ENCODE measurements around the gene FHOD3.
"Not testable (repeated sequence)": the region's sequence is repeated elsewhere in the genome, so short reads cannot be mapped to it uniquely, and the experiment has no call there.

Gene FHOD3

DNA sequence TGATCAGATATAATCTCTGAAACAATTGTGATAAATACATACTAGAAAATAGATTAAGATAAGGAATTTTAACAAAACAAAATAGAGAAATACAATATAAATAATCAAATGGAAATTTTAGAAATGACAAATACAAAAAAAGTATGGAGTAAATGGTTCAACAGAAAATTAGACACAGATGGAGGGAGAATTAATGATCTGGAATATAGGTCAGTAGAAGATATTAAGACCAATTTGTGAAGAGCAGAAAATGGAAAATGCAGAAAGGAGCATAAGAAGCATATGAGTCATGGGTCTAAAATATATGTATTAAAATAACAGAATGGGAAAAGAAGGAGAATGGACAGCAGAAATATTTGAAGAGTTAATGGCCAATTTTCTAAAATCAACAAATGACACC is 44.4 kb downstream of the FHOD3 start:
- no peaks in the 10 kb centered on the region for H3K9me3 ChIP-seq (ENCODE audit: control insufficient read depth, low read length)
- DNase-seq, result no peak
- H3K27ac ChIP-seq (ENCODE audit: insufficient read depth, low read length, poor library complexity, severe bottlenecking), result no peak overlapping the region
- no peaks in the 10 kb centered on the region for H3K27me3 ChIP-seq (replicated peaks; ENCODE audit: control insufficient read depth, insufficient read depth, low read length, poor library complexity, severe bottlenecking)
- H3K4me3 ChIP-seq (ENCODE audit: insufficient read depth, low read depth, low read length, poor library complexity, severe bottlenecking), result no peak overlapping the region
- no peaks in the 10 kb centered on the region for H3K36me3 ChIP-seq (ENCODE audit: control insufficient read depth, insufficient read depth, low read length)
- no peaks in the 10 kb centered on the region for H3K4me1 ChIP-seq (ENCODE audit: control insufficient read depth, insufficient read depth, low read length, poor library complexity, severe bottlenecking)

GRCh38 chr18:36348331-36348730 is 50.8 kb downstream of the FHOD3 start:
- DNase-seq, result no peak
- H3K9me3 ChIP-seq (ENCODE audit: control insufficient read depth, low read length), result no peaks in the 10 kb centered on the region
- H3K36me3 ChIP-seq (ENCODE audit: control insufficient read depth, insufficient read depth, low read length), result no peaks in the 10 kb centered on the region
- no peaks in the 10 kb centered on the region for H3K27me3 ChIP-seq (replicated peaks; ENCODE audit: control insufficient read depth, insufficient read depth, low read length, poor library complexity, severe bottlenecking)
- H3K27ac ChIP-seq (ENCODE audit: insufficient read depth, low read length, poor library complexity, severe bottlenecking), result no peak overlapping the region
- no peaks in the 10 kb centered on the region for H3K4me1 ChIP-seq (ENCODE audit: control insufficient read depth, insufficient read depth, low read length, poor library complexity, severe bottlenecking)
- no peak overlapping the region for H3K4me3 ChIP-seq (ENCODE audit: insufficient read depth, low read depth, low read length, poor library complexity, severe bottlenecking)

DNA sequence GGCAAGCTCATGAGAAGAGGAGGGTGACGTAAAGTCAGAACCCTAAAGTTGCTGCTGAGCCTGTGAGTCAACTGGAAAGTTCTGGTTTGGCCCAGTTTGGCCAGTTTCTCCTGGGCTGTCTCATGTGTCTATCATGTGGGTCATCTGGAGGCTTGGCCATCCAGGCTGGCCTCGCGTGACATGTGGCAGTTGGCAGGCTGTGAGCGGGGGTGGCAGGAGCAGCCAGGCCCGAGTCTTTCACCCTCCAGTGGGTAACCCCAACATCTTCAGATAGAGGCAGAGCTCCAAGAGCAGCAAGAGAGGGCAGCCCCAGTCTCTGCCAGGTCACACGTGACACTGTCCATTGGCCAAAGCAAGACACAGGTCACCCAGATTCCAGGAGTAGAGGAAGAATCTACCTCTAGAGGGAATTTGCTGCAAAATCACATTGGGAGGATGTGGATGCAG is 51.5 kb downstream of the FHOD3 start:
- DNase-seq, result no peak
- Histone ChIP-seq H3K36me3 (ENCODE audit: control insufficient read depth, insufficient read depth, low read length) (no peaks in the 10 kb centered on the region), H3K4me3 (ENCODE audit: insufficient read depth, low read depth, low read length, poor library complexity, severe bottlenecking) (no peak overlapping the region), H3K27ac (ENCODE audit: insufficient read depth, low read length, poor library complexity, severe bottlenecking) (no peak overlapping the region), H3K4me1 (ENCODE audit: control insufficient read depth, insufficient read depth, low read length, poor library complexity, severe bottlenecking) (no peaks in the 10 kb centered on the region), H3K27me3 (replicated peaks; ENCODE audit: control insufficient read depth, insufficient read depth, low read length, poor library complexity, severe bottlenecking) (no peaks in the 10 kb centered on the region), H3K9me3 (ENCODE audit: control insufficient read depth, low read length) (no peaks in the 10 kb centered on the region)

- DNase-seq, result no peak
- Histone ChIP-seq H3K9me3 (ENCODE audit: control insufficient read depth, low read length) (no peaks in the 10 kb centered on the region), H3K27ac (ENCODE audit: insufficient read depth, low read length, poor library complexity, severe bottlenecking) (no peak overlapping the region), H3K4me3 (ENCODE audit: insufficient read depth, low read depth, low read length, poor library complexity, severe bottlenecking) (no peak overlapping the region), H3K4me1 (ENCODE audit: control insufficient read depth, insufficient read depth, low read length, poor library complexity, severe bottlenecking) (no peaks in the 10 kb centered on the region), H3K36me3 (ENCODE audit: control insufficient read depth, insufficient read depth, low read length) (no peaks in the 10 kb centered on the region), H3K27me3 (replicated peaks; ENCODE audit: control insufficient read depth, insufficient read depth, low read length, poor library complexity, severe bottlenecking) (no peaks in the 10 kb centered on the region)
These were observed 52.0 kb downstream of the FHOD3 start for GRCh38 chr18:36349552-36349951.

GRCh38 chr18:36350251-36350651 is 52.7 kb downstream of the FHOD3 start:
- H3K9me3 ChIP-seq (ENCODE audit: control insufficient read depth, low read length), result no peaks in the 10 kb centered on the region
- no peaks in the 10 kb centered on the region for H3K4me1 ChIP-seq (ENCODE audit: control insufficient read depth, insufficient read depth, low read length, poor library complexity, severe bottlenecking)
- no peaks in the 10 kb centered on the region for H3K27me3 ChIP-seq (replicated peaks; ENCODE audit: control insufficient read depth, insufficient read depth, low read length, poor library complexity, severe bottlenecking)
- no peak for DNase-seq
- H3K36me3 ChIP-seq (ENCODE audit: control insufficient read depth, insufficient read depth, low read length), result no peaks in the 10 kb centered on the region
- H3K27ac ChIP-seq (ENCODE audit: insufficient read depth, low read length, poor library complexity, severe bottlenecking), result no peak overlapping the region
- H3K4me3 ChIP-seq (ENCODE audit: insufficient read depth, low read depth, low read length, poor library complexity, severe bottlenecking), result no peak overlapping the region

DNA sequence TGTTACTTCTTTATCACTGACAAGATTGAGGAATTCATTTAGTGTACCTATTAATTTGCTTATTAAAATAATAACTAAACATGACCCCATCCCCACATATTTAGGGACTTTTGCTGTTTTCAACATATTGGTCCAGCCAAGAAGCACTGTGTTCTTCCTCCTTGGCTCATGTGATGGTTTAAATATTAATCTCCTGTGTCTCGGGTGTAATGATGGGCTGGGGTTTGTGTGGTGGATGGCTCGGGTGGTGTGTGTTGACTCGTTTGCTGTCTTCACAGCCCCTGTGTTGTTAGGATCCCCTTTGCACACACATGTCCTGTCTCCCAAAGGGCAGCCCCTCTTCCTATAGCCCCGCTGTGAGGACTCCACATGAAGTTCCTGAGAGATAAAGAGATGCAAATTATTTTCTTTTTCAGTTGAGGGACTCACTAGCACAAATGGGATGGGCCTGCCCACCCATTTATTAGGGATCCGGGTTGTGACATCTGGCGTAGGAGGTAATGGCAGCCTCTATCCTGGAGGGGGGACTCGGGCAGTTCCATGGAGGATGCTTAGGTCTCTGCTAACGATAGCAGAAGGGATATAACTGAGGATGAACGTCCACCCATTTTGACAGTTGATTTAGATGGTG is 53.4 kb downstream of the FHOD3 start:
- Histone ChIP-seq H3K36me3 (ENCODE audit: control insufficient read depth, insufficient read depth, low read length) (no peaks in the 10 kb centered on the region), H3K27me3 (replicated peaks; ENCODE audit: control insufficient read depth, insufficient read depth, low read length, poor library complexity, severe bottlenecking) (no peaks in the 10 kb centered on the region), H3K4me3 (ENCODE audit: insufficient read depth, low read depth, low read length, poor library complexity, severe bottlenecking) (no peak overlapping the region), H3K4me1 (ENCODE audit: control insufficient read depth, insufficient read depth, low read length, poor library complexity, severe bottlenecking) (no peaks in the 10 kb centered on the region), H3K9me3 (ENCODE audit: control insufficient read depth, low read length) (no peaks in the 10 kb centered on the region), H3K27ac (ENCODE audit: insufficient read depth, low read length, poor library complexity, severe bottlenecking) (no peak overlapping the region)
- no peak for DNase-seq

- H3K4me3 ChIP-seq (ENCODE audit: insufficient read depth, low read depth, low read length, poor library complexity, severe bottlenecking), result no peak overlapping the region
- H3K36me3 ChIP-seq (ENCODE audit: control insufficient read depth, insufficient read depth, low read length), result no peaks in the 10 kb centered on the region
- H3K27ac ChIP-seq (ENCODE audit: insufficient read depth, low read length, poor library complexity, severe bottlenecking), result no peak overlapping the region
- no peaks in the 10 kb centered on the region for H3K9me3 ChIP-seq (ENCODE audit: control insufficient read depth, low read length)
- H3K27me3 ChIP-seq (replicated peaks; ENCODE audit: control insufficient read depth, insufficient read depth, low read length, poor library complexity, severe bottlenecking), result no peaks in the 10 kb centered on the region
- DNase-seq, result no peak
- H3K4me1 ChIP-seq (ENCODE audit: control insufficient read depth, insufficient read depth, low read length, poor library complexity, severe bottlenecking), result no peaks in the 10 kb centered on the region
These were observed 54.9 kb downstream of the FHOD3 start for GRCh38 chr18:36352384-36352783.

DNA sequence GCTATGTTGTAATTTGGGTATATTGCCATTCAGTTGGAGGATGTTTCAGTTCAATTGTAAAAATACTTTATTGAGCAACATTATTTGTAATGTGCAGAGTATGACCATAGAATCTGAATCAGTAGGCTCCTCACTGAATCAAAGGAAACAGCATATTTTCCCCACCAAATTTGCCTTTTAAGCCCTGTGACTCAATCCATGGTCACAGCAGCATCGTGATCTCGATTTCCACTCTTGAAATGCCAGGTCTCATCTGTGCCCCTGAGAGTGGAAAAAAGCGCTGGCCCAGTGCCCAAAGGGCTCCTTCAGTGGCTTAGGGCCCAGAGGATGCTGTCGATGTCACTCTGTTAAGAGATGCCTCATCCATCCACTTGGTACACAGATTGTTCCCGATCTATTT is 57.5 kb downstream of the FHOD3 start:
- no peak for DNase-seq
- H3K4me3 ChIP-seq (ENCODE audit: insufficient read depth, low read depth, low read length, poor library complexity, severe bottlenecking), result no peak overlapping the region
- H3K27ac ChIP-seq (ENCODE audit: insufficient read depth, low read length, poor library complexity, severe bottlenecking), result no peak overlapping the region
- no peaks in the 10 kb centered on the region for H3K9me3 ChIP-seq (ENCODE audit: control insufficient read depth, low read length)
- no peaks in the 10 kb centered on the region for H3K36me3 ChIP-seq (ENCODE audit: control insufficient read depth, insufficient read depth, low read length)
- H3K4me1 ChIP-seq (ENCODE audit: control insufficient read depth, insufficient read depth, low read length, poor library complexity, severe bottlenecking), result no peaks in the 10 kb centered on the region
- no peaks in the 10 kb centered on the region for H3K27me3 ChIP-seq (replicated peaks; ENCODE audit: control insufficient read depth, insufficient read depth, low read length, poor library complexity, severe bottlenecking)

- no peaks in the 10 kb centered on the region for H3K27me3 ChIP-seq (replicated peaks; ENCODE audit: control insufficient read depth, insufficient read depth, low read length, poor library complexity, severe bottlenecking)
- H3K4me3 ChIP-seq (ENCODE audit: insufficient read depth, low read depth, low read length, poor library complexity, severe bottlenecking), result no peak overlapping the region
- no peak for DNase-seq
- no peak overlapping the region for H3K27ac ChIP-seq (ENCODE audit: insufficient read depth, low read length, poor library complexity, severe bottlenecking)
- H3K4me1 ChIP-seq (ENCODE audit: control insufficient read depth, insufficient read depth, low read length, poor library complexity, severe bottlenecking), result no peaks in the 10 kb centered on the region
- H3K9me3 ChIP-seq (ENCODE audit: control insufficient read depth, low read length), result no peaks in the 10 kb centered on the region
- H3K36me3 ChIP-seq (ENCODE audit: control insufficient read depth, insufficient read depth, low read length), result no peaks in the 10 kb centered on the region
These were observed 58.0 kb downstream of the FHOD3 start for GRCh38 chr18:36355511-36355910.

GRCh38 chr18:36356741-36357140 is 59.2 kb downstream of the FHOD3 start:
- H3K27ac ChIP-seq (ENCODE audit: insufficient read depth, low read length, poor library complexity, severe bottlenecking); H3K9me3 ChIP-seq (ENCODE audit: control insufficient read depth, low read length); DNase-seq; H3K36me3 ChIP-seq (ENCODE audit: control insufficient read depth, insufficient read depth, low read length); H3K4me3 ChIP-seq (ENCODE audit: insufficient read depth, low read depth, low read length, poor library complexity, severe bottlenecking); H3K27me3 ChIP-seq (replicated peaks; ENCODE audit: control insufficient read depth, insufficient read depth, low read length, poor library complexity, severe bottlenecking); H3K4me1 ChIP-seq (ENCODE audit: control insufficient read depth, insufficient read depth, low read length, poor library complexity, severe bottlenecking): not testable (repeated sequence)
